Lung (tissue), 12 donors: ENCODE data around the gene FAM229A. TPM values are rescaled to one million over a fixed set of nuclear protein-coding genes. Genes with fewer than 3 reads are reported as not detected.

Experiments used
- ATAC-seq: fragments of 200-7000 bp; cut with Tn5 transposase; one replicate; pipeline ENCODE4 v1.9.1; 2020; ENCODE audit warnings: moderate number of reproducible peaks; ENCODE audit not compliant: insufficient read depth, low FRiP score
- DNase-seq, 3 donors: peaks; one replicate each; pipeline ENCODE4 v3.0.0-alpha.2; 2013 to 2017
- H3K27ac ChIP-seq, 2 donors: one replicate each; pipeline ENCODE4 v1.5.1; 2013; ENCODE audit warnings: mild to moderate bottlenecking in 2 of 2, moderate library complexity in 2 of 2, control low read depth in 1 of 2, inconsistent platforms in 1 of 2, low read depth in 1 of 2, low read length in 1 of 2
- H3K27me3 ChIP-seq, 3 donors: one replicate each; pipeline ENCODE4 v1.5.1; 2013; ENCODE audit warnings: low read length in 2 of 3; ENCODE audit not compliant: control insufficient read depth in 3 of 3, insufficient read depth in 3 of 3
- H3K36me3 ChIP-seq, 4 donors: one replicate each; pipeline ENCODE4 v1.5.1; 2013; ENCODE audit warnings: low read length in 4 of 4, mild to moderate bottlenecking in 1 of 4, moderate library complexity in 1 of 4; ENCODE audit not compliant: control insufficient read depth in 4 of 4, insufficient read depth in 4 of 4
- H3K4me1 ChIP-seq, 5 donors: one replicate each; pipeline ENCODE4 v1.5.1; 2013; ENCODE audit warnings: low read length in 5 of 5, mild to moderate bottlenecking in 2 of 5, moderate library complexity in 1 of 5; ENCODE audit not compliant: control insufficient read depth in 5 of 5, insufficient read depth in 5 of 5
- H3K4me3 ChIP-seq: one replicate; pipeline ENCODE4 v1.5.1; 2013; ENCODE audit warnings: mild to moderate bottlenecking, control low read depth, moderate library complexity
- H3K9ac ChIP-seq, 2 donors: one replicate each; pipeline ENCODE4 v1.5.1; 2013; ENCODE audit warnings: low read length in 2 of 2, control low read depth in 1 of 2; ENCODE audit not compliant: insufficient read depth in 1 of 2
- H3K9me3 ChIP-seq, 4 donors: one replicate each; pipeline ENCODE4 v1.5.1; 2013; ENCODE audit warnings: low read length in 3 of 4, mild to moderate bottlenecking in 1 of 4, moderate library complexity in 1 of 4; ENCODE audit not compliant: control insufficient read depth in 4 of 4, insufficient read depth in 3 of 4
- CTCF ChIP-seq: IDR thresholded peaks from 2 replicates; pipeline ENCODE4 v1.5.1; 2012; ENCODE audit warnings: mild to moderate bottlenecking; ENCODE audit errors: control extremely low read depth, extremely low read depth
- WGBS, 2 donors: extraction: QIAGEN DNeasy Blood & Tissue Kit; methylation state at CpG; one replicate each; pipeline ENCODE4 v1.1.7; 2013; 5-methylcytosine and 5-hydroxymethylcytosine counted together
- polyA plus RNA-seq, 2 donors: library from polyadenylated mRNA; stranded (reverse); fragments of 200-250 nt; gene quantifications; one replicate each; pipeline ENCODE4 v1.2.1, GENCODE V29; 2013
- total RNA-seq, 2 donors: library from RNA; depleted of rRNA in 1 of 2; stranded (reverse); fragments of >200 nt in 1 of 2; gene quantifications; one replicate each; pipeline ENCODE4 v1.2.1, GENCODE V29; 2014 to 2021
- donor health status: control.
- donor health status: control.
- donor health status: Bipolar disorder and iron deficiency.
- donor health status: healthy.
- donor health status: DM: yes; HTN: yes; CAD: no.

The FAM229A gene
- total and polyA plus RNA-seq, 4 donors, result 2.2 to 7.2 (median 5.1) TPM

- no peaks in the 10 kb centered on the region for H3K27me3 ChIP-seq
- no peaks in the 10 kb centered on the region for H3K9me3 ChIP-seq
- WGBS, 2 donors, result 86 to 92% methylated on average over 12 of the region's 12 CpGs
- peaks cover 0 to 13% (median 5%) of the 10 kb centered on the region in 5 donors for H3K4me1 ChIP-seq
- no peak for ATAC-seq
- no peak overlapping the region for H3K27ac ChIP-seq
- no peak for TF ChIP-seq CTCF
- DNase-seq, result no peak
- H3K9ac ChIP-seq, result no peak overlapping the region
- H3K4me3 ChIP-seq, result no peak overlapping the region
- H3K36me3 ChIP-seq, result peaks cover 16 to 39% (median 32%) of the 10 kb centered on the region in 4 donors
These were observed 1.4 kb upstream of the FAM229A start for GRCh38 chr1:32363713-32364112.

- Histone ChIP-seq H3K27ac (no peak overlapping the region), H3K36me3 (peaks cover 9 to 23% (median 19%) of the 10 kb centered on the region in 4 donors), H3K9ac (no peak overlapping the region), H3K4me1 (peaks cover 0 to 13% (median 5%) of the 10 kb centered on the region in 5 donors), H3K27me3 (no peaks in the 10 kb centered on the region), H3K4me3 (peak overlapping the region; percentile 10), H3K9me3 (no peaks in the 10 kb centered on the region)
- ATAC-seq (peak; percentile 59), DNase-seq (peak; percentile 68 to 80 (median 71))
- TF ChIP-seq CTCF, result peak; percentile 20
- 1 to 5% methylated on average over 58 to 91 of the region's 91 CpGs for WGBS, 2 donors
These were observed 411 bp downstream of the FAM229A start for GRCh38 chr1:32361674-32362473.

- DNase-seq (no peak), ATAC-seq (no peak)
- Histone ChIP-seq H3K4me1 (peaks cover 0 to 13% (median 5%) of the 10 kb centered on the region in 5 donors), H3K27ac (no peak overlapping the region), H3K9me3 (no peaks in the 10 kb centered on the region), H3K9ac (no peak overlapping the region), H3K36me3 (peaks cover 7 to 20% (median 14%) of the 10 kb centered on the region in 4 donors), H3K27me3 (no peaks in the 10 kb centered on the region), H3K4me3 (no peak overlapping the region)
- TF ChIP-seq CTCF, result no peak
- 62 to 68% methylated on average over 35 of the region's 35 CpGs for WGBS, 2 donors
These were observed 994 bp downstream of the FAM229A start for GRCh38 chr1:32361308-32361673.
